ENCODE data around the gene ADSS1.

Gene ADSS1

DNA sequence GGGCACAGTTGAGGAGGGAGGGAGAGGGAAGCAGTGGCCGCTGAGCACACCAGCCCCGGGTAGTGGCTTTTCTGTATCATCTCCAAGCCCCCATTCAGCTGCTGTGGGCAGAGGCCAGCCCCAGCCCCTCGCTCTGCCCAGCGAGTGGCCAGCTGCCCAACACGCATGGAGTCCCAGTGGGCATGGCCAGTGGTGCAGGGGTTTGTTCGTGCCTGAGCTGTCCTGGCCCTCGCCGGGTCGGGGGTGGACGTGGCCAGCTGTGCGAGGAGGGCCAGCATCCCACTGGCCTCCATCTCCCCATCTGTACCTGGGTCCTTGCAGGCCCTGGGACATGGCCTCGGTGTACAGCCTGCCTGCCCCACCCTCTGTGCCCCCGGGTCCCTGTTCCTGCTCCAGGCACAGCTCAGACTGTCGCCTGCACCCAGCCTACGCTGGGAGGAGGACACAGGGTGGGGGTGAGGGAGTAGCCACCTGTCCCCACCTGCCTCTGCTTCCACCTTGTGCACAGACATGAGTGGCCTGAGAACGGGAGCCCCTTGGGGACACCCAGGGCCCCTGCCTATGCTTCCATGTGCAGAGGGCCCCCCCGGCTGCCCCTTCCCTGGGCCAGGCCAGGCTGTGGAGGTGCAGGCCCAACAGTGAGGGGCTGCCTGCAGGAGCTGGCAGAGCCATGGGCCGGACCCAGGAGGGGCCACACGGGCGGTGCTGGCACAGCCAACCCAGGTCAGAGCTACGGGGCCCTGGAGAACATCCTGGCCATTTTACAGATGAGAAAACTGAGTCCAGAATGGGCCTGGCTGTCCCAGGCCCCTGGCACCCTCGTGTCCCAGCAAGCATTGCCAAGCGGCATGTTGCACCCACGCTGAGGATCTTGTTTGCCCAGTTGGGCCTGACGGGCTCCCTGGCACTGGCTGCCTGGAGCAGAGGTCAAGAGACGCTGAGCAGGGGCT, 30.3 kb upstream of the ADSS1 start:
- H3K4me3 Mint-ChIP-seq = no peak overlapping the region
- H3K9me3 Mint-ChIP-seq = no peaks in the 10 kb centered on the region
- no peaks in the 10 kb centered on the region for H3K27me3 Mint-ChIP-seq
- H3K27ac Mint-ChIP-seq = peak overlapping the region; percentile 91
- H3K36me3 Mint-ChIP-seq = peaks cover 9% of the 10 kb centered on the region
- no peak for ATAC-seq
- peaks cover 56% of the 10 kb centered on the region for H3K4me1 Mint-ChIP-seq

DNA sequence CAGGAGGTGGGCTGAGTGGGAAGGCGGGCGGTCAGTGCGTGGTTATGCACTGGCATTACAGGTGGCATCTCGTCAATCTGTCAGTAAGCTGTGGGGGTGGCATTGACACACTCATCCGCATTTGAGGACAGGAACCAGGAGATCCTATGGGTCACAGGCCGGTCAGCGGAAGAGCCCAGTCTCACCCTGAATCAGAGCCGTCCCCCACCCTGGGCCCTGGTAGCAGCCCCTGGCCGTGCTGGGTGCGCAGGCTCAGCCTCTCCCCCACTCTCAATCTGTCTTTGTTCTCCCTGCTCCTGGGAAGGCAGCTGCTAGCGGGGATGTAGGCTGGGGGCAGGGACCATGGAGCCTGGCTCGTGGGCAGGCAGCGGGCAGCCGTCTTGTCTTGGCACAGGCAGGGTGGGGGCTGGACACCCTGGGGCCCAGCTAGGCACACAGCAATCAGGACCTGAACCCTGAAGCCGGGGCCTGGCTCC, 29.5 kb upstream of the ADSS1 start:
- H3K36me3 Mint-ChIP-seq = peaks cover 9% of the 10 kb centered on the region
- H3K27ac Mint-ChIP-seq = peak overlapping the region; percentile 91
- no peak overlapping the region for H3K4me3 Mint-ChIP-seq
- H3K9me3 Mint-ChIP-seq = no peaks in the 10 kb centered on the region
- H3K4me1 Mint-ChIP-seq = peaks cover 59% of the 10 kb centered on the region
- no peaks in the 10 kb centered on the region for H3K27me3 Mint-ChIP-seq
- no peak for ATAC-seq

DNA sequence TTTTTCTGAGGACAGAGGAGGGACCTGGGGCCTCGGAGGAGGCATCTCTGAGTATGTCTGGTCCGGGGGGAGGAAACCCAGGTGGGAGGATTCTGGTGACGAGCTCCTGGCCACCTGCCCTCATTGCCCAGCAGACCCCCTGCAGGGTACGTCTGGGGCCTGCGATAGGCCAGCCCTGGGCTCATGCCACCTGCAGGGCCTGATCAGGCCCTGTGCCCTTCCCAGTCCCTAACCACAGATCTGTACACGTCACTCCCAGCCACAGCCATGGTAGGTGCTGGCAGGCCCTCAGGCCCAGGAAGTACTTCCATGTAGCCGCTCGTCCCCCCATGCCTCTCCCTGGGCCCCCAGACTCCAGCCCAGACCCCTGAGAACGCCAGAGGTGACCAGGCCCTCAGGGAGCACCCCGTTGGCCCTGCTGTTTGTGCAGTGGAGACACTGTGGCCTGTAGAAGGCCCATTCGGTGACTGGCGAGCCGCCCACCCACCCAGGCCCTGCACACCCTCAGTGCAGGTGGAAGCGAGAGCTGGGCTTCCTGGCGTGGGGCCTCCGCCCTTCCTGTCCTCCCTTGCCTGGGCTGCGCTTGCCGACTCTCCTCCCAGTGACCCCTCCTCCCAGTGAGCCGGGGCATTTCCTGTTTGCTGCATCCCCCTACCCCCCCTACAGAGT, 28.9 kb upstream of the ADSS1 start:
- Mint-ChIP-seq H3K9me3 (no peaks in the 10 kb centered on the region), H3K27ac (peak overlapping the region; percentile 91), H3K27me3 (no peaks in the 10 kb centered on the region), H3K4me3 (peak overlapping the region; percentile 29), H3K4me1 (peaks cover 59% of the 10 kb centered on the region), H3K36me3 (peaks cover 9% of the 10 kb centered on the region)
- ATAC-seq = peak; percentile 77

DNA sequence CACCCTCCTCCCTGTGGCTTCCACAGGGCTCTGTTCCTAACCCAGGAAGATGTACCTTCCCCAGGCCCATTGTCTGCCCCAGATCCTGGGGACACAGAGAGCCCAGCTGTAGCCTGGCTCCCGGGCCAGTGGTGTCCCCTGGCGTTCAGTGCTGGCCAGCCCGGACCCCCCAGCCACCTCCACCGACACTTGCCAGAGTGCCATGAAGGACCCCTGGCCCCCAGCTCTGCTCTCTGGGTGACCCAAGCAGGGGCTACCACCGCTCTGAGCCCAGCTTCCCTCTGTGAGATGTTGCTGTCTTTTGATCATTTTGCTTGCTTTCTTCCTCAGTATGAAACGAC, 28.4 kb upstream of the ADSS1 start:
- H3K9me3 Mint-ChIP-seq = no peaks in the 10 kb centered on the region
- H3K27me3 Mint-ChIP-seq = no peaks in the 10 kb centered on the region
- peak overlapping the region; percentile 91 for H3K27ac Mint-ChIP-seq
- peaks cover 62% of the 10 kb centered on the region for H3K4me1 Mint-ChIP-seq
- peak overlapping the region; percentile 29 for H3K4me3 Mint-ChIP-seq
- ATAC-seq = peak; percentile 1
- peaks cover 9% of the 10 kb centered on the region for H3K36me3 Mint-ChIP-seq

DNA sequence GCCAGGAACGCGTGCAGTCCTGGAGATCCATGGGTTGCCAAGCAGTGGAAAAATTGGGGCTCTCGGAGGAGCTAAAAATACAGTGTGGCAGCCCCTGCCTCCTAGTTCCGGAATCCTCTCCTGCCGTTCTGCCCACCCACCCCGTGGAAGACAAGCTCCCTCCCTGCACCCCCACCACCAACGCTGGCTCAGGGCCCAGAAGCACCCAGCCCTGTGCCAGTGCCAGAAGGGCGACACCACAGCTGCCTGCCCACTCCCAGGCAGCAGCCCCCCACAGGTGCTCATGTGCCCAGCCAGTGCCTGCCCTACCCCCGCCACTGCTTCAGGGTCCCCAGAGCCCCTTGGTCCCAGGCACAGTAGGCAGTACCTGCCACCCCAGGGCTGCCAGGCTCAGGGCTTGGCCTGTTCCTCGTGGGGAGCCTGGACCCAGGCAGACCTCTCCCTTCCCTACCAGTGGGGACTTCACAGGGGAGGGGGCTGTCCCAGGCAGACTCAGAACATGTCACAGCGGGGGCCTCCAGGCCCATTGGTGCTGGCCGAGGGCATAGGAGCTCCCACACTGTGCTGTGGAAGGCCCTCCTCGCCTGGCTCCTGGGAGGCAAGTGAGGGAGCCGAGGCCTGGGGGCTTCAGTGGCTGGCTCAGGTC, 27.2 kb upstream of the ADSS1 start:
- H3K9me3 Mint-ChIP-seq = no peaks in the 10 kb centered on the region
- no peak for ATAC-seq
- no peak overlapping the region for H3K4me3 Mint-ChIP-seq

DNA sequence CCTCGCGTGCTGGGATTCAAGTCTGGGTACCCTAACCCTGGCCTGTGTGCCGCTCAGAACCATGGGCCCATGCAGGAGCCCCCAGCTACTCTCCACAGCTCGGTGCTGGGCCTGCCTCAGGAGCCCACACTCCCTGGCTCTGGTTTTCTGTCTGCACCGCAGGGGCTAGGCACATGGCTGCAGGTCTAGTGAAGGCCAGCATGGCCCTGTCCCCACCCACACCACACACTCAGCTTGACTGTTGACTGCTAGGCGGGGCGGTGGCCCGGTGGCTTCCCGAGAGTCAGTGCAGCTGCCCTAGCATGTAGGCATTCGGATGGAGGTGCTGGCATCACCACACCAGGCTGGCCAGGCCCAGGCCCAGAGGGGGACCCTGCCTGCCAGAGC, 26.7 kb upstream of the ADSS1 start:
- Mint-ChIP-seq H3K9me3 (no peaks in the 10 kb centered on the region), H3K36me3 (peaks cover 9% of the 10 kb centered on the region), H3K27me3 (no peaks in the 10 kb centered on the region), H3K4me1 (peaks cover 49% of the 10 kb centered on the region), H3K27ac (peak overlapping the region; percentile 17), H3K4me3 (no peak overlapping the region)
- ATAC-seq = no peak

More for the DNA sequence above, 27.2 kb upstream of the ADSS1 start:
- H3K36me3 Mint-ChIP-seq = peaks cover 9% of the 10 kb centered on the region
- H3K27ac Mint-ChIP-seq = peak overlapping the region; percentile 91
- no peaks in the 10 kb centered on the region for H3K27me3 Mint-ChIP-seq
- H3K4me1 Mint-ChIP-seq = peaks cover 52% of the 10 kb centered on the region

DNA sequence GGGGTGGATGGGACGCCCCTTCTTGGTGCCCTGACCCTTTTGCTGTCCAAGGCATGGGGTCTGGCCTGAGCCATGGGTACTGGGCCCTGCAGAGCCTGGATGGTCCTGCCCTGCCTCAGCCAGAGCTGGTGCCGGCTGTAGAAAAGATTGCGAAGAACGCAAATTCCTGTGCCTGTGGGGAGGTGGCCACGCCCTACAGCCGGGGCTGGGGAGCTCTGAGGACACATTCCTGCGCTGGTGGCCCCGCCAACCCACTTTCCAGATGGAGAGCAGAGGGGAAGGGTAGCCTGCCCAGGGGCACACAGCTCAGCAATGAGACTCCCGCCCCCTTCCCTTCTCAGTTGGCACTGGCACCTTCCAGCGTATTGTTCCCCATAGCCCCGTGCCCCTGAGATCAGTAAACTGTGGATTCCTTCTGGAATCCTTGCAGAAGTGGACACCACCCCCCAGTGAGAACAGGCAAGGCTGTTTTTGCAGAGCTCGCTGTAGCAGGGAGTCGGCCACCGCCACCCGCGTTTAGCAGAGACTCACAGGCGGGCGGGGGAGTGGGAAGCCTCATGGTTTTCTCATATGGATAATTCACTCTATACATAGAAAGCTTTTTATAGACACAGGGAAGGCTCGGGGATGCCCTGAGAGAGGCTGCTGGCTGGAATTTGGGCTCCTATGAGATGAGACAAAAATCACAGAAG, 26.0 kb upstream of the ADSS1 start:
- Mint-ChIP-seq H3K27ac (peak overlapping the region; percentile 17), H3K27me3 (no peaks in the 10 kb centered on the region), H3K4me3 (no peak overlapping the region), H3K4me1 (peaks cover 45% of the 10 kb centered on the region), H3K36me3 (peaks cover 9% of the 10 kb centered on the region), H3K9me3 (no peaks in the 10 kb centered on the region)
- no peak for ATAC-seq

DNA sequence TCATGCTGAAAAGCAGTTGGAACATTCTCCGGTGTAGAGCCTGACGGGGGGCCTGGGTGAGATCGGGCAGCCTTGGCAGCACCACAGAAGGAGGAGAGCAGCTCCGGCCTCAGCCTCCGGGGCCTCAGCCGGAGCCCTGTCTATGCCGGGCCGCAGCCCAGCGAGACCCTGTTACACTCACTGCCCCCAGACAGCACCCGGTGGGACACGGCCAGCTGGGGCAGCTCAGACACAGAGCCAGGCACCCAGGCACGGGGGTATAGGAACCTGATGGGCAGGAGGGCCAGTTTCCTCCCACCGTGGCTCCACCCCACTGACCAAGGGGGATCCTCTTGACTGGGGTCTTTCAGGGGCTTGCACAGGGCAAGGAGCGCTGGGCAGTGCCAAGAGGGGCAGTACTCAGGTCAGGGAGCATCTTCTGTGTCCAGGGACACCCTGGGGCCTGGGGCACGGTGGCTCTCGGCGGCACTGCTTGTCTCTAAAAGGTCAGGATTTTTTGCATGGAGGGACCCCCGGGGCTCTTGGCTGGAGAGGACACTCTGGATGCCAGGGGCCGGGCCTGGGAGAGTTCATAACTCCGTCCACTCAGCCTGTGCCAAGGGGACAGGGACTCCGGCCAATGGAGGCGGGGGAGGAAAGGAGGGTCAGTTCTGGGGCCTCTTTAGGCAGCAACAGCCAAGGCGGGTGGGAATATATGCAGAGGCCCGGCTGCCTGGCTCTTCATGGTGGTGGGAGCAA, 25.2 kb upstream of the ADSS1 start:
- ATAC-seq = no peak
- peaks cover 17% of the 10 kb centered on the region for H3K36me3 Mint-ChIP-seq
- no peaks in the 10 kb centered on the region for H3K9me3 Mint-ChIP-seq
- no peak overlapping the region for H3K4me3 Mint-ChIP-seq
- peaks cover 38% of the 10 kb centered on the region for H3K4me1 Mint-ChIP-seq
- peak overlapping the region; percentile 17 for H3K27ac Mint-ChIP-seq
- no peaks in the 10 kb centered on the region for H3K27me3 Mint-ChIP-seq

DNA sequence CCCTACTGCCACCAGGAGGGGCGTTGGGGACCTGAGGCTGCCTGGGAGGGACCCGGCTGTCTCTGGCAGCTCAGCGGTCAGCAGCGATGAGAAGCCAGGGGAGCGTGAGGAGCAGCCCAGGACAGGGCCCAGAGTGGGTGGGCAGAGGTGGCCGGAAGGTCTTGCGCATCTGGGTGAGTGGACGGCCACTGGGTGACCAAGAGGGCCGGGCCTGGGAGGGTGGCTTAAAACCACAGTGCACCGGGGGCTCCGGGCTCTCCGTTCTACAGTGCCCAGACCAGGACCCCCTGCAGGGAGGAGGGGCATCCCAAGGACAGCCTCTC, 24.6 kb upstream of the ADSS1 start:
- H3K4me3 Mint-ChIP-seq = no peak overlapping the region
- H3K27me3 Mint-ChIP-seq = no peaks in the 10 kb centered on the region
- ATAC-seq = no peak
- no peaks in the 10 kb centered on the region for H3K9me3 Mint-ChIP-seq
- H3K36me3 Mint-ChIP-seq = peaks cover 22% of the 10 kb centered on the region
- H3K27ac Mint-ChIP-seq = no peak overlapping the region
- H3K4me1 Mint-ChIP-seq = peaks cover 33% of the 10 kb centered on the region

DNA sequence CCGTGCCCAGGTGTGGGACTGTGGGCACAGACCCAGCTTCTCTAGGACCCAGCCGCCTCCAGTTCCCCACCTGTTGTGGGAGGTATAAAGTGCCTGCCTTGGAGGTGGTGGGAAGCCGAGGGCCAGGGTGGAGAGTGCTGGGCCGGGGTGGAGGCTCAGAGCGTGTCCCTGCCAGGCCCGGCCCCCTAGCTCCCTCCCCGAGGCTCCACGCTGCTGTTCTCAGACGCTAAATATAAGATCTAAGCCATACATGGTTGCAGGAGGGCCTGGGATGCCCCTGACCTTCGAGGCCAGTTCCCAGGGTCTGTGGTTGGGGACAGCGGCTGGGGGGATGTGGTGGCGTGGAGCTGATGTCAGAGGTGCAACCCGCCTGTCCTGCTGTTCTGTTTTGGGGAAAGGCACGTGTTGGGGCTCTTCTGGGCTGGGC, 23.8 kb upstream of the ADSS1 start:
- Mint-ChIP-seq H3K27me3 (no peaks in the 10 kb centered on the region), H3K27ac (no peak overlapping the region)

DNA sequence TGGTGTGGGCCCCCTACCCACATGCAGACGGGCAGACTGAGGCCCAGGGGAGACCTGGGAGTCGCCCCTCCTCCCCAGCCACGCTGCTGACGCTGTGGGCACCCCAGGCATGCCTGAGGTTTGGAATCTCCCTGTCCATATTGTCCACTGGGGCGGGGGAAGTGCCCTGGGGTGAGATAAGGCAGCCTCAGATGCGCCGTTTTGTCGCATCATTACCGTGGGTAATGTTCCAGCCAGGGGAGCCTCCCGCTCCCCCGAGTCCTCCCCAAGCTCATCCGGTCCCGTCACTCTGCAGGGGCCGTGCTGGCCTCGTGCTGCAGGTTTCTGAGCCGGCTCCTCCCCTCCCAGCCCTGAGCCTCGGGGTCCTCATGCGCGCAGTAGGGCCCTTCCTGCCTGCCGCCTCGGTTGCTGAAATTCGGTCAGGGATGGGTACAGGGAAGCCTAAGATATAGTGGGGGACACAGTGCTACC, 23.2 kb upstream of the ADSS1 start:
- Mint-ChIP-seq H3K36me3 (peaks cover 20% of the 10 kb centered on the region), H3K4me3 (no peak overlapping the region), H3K27ac (no peak overlapping the region), H3K27me3 (no peaks in the 10 kb centered on the region), H3K9me3 (no peaks in the 10 kb centered on the region), H3K4me1 (peaks cover 19% of the 10 kb centered on the region)
- ATAC-seq = no peak

More for the DNA sequence above, 23.8 kb upstream of the ADSS1 start:
- Mint-ChIP-seq H3K36me3 (peaks cover 23% of the 10 kb centered on the region), H3K9me3 (no peaks in the 10 kb centered on the region), H3K4me3 (no peak overlapping the region), H3K4me1 (peaks cover 24% of the 10 kb centered on the region)
- ATAC-seq = no peak

DNA sequence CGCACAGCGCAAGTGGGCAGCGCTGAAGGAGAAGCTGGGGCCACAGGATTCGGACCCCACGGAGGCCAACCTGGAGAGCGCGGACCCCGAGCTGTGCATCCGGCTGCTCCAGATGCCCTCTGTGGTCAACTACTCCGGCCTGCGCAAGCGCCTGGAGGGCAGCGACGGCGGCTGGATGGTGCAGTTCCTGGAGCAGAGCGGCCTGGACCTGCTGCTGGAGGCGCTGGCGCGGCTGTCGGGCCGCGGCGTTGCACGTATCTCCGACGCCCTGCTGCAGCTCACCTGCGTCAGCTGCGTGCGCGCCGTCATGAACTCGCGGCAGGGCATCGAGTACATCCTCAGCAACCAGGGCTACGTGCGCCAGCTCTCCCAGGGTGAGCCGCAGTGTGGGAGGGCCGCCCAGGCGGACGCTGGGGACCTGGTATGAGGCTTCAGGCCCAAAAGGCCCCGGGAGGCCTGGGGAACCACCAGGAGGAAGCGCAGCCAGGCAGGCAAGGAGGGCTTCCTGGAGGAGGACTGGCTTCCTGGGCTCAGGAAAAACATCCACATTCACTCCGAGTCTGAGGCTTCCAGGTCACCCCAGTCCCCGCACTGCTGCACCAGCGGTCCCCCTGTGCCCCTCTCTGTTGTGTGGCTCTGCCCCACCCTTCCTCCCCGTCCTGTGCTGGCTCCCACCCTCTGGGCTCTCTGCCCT, 22.5 kb upstream of the ADSS1 start:
- Mint-ChIP-seq H3K27ac (no peak overlapping the region), H3K9me3 (no peaks in the 10 kb centered on the region), H3K4me3 (no peak overlapping the region), H3K4me1 (peaks cover 11% of the 10 kb centered on the region), H3K36me3 (peaks cover 14% of the 10 kb centered on the region), H3K27me3 (no peaks in the 10 kb centered on the region)
- ATAC-seq = no peak

DNA sequence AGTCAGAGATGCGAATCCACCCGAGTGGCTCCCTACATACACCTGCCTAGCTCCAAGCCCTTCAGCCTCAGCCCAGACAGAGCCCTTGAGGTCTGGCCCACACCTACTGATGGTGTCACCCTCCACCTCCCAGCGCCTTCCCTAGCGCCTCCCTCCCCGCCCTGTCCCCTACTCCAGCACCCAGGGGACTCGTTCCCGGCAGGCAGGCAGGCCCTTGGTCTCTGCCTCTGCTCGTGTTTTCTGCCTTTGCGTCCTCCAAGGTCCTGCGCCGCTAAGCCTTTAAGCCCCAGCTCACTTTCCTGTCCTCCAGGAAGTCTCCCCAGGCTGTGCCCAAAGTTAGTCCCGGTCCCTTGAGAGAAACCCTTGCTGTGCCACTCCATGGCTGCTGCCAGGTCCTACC, 21.9 kb upstream of the ADSS1 start:
- Mint-ChIP-seq H3K4me3 (no peak overlapping the region), H3K27ac (no peak overlapping the region), H3K27me3 (no peaks in the 10 kb centered on the region), H3K36me3 (peaks cover 14% of the 10 kb centered on the region), H3K4me1 (peaks cover 11% of the 10 kb centered on the region), H3K9me3 (no peaks in the 10 kb centered on the region)
- no peak for ATAC-seq

DNA sequence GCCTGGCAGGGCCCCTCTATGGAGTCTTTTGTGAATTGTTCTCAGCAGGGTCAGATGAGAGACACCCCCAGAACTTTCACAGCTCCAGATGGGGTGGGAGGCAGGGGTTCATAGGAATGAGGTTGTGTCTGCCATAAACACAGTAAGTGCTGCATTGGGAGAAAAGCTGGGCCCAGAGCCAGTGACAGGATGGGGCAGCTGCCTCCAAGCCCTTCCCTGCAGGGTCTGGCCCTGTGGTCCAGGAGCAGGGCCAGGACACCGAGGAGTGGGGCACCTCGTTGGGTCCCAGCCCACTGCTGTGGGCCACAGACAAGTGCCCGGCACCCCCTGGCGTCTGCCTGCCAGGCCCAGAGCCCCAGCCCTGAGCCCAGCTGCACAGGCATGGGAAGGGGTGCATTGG, 21.4 kb upstream of the ADSS1 start:
- Mint-ChIP-seq H3K27ac (no peak overlapping the region), H3K36me3 (peaks cover 14% of the 10 kb centered on the region), H3K9me3 (no peaks in the 10 kb centered on the region), H3K4me1 (peaks cover 11% of the 10 kb centered on the region), H3K4me3 (no peak overlapping the region), H3K27me3 (no peaks in the 10 kb centered on the region)
- ATAC-seq = no peak
